ENCODE results near the gene CBARP.

Gene CBARP, protein sequence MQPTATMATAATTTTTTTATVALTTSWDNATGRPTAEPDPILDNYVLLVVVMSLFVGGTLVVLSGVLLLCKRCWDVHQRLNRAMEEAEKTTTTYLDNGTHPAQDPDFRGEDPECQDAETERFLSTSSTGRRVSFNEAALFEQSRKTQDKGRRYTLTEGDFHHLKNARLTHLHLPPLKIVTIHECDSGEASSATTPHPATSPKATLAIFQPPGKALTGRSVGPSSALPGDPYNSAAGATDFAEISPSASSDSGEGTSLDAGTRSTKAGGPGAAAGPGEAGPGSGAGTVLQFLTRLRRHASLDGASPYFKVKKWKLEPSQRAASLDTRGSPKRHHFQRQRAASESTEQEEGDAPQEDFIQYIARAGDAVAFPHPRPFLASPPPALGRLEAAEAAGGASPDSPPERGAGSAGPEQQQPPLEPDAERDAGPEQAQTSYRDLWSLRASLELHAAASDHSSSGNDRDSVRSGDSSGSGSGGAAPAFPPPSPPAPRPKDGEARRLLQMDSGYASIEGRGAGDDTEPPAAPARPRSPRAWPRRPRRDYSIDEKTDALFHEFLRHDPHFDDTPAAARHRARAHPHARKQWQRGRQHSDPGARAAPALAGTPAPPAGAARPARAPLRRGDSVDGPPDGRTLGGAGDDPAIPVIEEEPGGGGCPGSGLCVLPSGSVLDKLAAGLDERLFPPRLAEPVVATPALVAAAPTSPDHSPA

DNA sequence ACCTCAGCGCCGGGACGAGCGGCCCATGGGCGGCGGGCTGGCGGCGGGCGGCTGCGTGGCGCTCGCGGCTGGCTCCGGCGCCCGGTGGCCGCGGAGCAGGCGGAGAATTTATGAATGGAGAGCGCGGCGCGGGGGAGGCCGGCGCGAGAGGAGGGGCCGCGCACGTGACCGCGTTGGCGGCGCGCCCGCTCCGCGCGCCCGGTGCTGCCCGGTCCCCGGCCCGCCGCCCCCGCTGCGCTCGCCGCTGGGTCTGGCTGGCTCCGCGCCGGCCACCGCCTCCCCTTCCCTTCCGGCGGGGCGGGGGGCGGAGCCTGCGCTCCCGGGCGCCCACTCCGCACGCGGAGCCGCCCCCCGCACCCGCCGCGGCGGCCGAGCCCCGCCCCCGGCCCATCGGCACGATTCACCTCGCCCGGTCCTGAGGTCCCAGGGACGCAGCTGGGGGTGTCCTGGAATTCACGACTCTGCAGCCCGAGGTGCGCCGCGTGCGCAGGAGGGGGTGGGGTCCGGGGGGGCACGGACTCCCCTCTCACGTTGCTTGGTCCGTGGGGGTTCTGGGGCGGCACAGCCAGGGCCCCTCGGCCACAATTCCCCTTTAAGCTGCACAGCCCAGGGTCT is at the start of gene CBARP:
CBARP (minus strand) TSS at position 252 of the 615 bp plus-strand sequence. CDS start 1,905 bp downstream, outside the sequence.
- no peak for DNase-seq

DNA sequence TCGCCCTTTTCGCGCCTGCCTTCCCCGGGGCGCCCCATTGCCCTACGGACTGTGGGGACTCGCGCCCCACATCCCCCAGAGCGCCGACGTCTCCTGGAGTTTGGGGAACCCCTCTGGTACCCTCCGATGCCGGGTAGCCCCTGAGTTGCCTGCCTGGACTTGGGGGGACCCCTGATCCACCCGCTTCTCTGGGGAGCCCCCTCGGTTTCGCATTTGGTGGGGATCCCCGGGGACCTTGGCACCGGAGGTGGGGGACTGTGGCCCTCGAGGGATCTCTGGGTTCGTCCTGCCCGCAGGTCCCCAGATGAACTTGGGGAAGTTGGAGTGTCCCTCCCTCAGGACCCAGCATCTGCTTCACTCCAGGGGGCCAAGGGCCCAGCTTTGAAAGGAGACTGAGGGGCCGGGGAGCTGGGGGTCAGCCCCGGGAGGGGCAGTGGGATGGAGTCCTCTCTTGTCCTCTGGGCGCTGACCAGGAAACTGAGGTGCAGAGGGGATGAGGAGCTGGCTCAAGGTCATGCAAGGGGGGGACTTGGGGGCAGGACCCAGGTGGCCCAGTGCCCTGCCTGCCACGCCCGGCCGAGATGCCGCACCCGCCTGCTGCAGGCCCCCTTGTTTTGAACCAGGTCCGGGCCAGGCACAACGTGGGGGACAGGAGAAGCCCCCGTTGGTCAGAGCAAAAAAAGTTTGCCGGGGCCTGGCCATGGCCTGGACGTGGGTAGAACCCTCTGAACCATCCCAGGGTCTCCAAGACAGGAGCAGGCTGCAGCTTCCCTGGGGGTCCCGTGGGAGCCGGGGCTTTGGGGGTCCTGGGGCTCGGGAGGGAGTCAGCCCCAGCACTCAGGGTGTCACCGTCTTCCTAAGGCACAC is 48.9 kb upstream of the CBARP start:
- no peak for DNase-seq

DNA sequence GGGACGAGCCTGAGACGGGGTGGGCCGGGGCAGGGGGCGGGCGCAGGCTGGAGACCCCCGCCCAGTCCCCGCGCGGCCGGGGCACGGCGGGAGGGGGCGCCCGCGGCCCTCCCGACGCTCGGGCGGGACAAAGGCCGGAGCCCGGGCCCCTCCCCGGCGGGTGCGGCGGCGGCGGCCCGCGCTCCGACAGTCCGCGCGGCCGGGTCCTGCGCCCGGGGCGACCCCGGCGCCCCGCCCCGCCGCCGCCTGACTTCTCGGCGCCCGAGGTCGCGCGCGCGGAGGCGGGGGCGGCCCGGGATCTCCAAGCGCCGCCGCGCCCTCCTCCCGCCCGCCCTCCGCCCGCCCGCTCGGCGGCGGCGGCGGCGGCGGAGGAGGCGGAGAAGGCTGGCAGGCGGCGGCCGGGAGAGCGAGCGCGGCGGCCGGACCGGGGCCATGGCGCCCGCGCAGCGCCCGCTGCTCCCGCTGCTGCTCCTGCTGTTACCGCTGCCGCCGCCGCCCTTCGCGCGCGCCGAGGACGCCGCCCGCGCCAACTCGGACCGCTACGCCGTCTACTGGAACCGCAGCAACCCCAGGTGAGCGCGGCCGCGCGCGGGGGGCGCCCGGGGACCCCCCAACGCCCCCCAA is 48.0 kb upstream of the CBARP start, which contains the start of gene EFNA2:
EFNA2 (plus strand) TSS at position 137 of the 624 bp plus-strand sequence; CDS start at position 433, 296 bp downstream.
- no peak for DNase-seq

DNA sequence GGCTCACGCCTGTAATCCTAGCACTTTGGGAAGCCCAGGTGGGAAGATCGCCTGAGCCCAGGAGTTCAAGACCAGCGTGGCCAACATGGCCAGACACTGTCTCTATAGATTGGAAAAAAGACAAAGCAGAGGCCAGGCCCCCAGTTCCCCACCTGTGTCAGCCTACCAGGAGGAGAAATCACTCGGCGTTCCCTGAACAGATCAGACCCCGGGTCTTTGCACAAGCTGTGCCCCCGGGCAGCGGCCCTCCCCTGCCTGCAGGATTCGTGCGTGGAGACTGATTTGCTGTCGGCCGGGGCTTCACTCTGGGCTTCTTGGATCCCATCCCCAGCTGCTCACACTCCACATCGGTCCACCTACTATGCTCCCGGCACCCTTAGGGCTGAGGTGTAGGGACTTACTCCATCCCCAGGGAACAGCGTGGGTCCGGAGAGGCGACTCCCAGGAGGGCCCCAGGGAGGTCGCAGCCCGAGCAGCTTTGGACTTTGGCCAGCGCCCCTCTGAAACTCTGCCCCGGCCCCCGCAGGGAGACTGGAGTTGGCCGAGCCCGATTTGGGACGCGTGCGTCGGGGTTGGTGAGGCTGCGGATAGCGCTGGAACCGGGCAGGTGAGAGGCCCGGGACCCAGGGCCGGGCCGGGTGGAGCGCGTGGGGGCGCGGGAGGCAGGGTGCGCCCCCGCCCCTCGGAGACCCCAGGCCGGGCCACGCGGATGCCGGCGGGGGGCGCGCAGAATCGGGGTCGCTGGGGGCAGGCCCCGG is 47.4 kb upstream of the CBARP start:
- DNase-seq: no peak

DNA sequence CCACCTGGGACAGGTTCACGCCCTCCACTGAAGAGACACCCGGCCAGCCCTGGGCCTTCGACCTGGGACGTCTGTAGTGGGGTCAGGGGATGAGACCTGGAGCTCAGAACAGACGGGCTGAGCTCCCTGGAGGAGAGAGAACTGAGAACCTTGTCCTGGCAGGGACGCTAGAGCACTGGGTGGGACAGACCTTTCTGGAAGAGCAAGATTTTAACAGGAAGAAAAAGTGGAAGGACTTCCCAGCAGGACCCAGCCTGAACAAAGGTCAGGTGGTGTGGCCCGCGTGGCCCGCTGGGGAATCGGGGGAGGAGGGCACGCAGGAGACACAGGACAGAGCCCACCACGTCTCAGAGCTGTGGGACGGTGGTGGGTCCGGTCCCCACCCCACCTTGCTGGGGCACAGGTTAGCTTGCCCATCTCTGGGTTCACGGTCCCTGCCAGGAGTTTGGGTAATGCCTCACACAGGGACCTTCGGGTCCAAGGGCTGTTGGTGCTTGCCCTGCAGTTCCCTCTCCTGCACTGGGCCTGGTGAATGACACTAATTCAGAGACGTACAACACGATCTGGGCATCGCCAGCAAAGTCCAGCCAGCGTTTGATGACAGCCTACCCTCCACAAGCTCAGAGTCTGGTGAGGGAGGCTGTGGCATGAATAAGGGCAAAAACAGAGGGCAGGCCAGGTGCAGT is 46.6 kb upstream of the CBARP start:
- DNase-seq: no peak

DNA sequence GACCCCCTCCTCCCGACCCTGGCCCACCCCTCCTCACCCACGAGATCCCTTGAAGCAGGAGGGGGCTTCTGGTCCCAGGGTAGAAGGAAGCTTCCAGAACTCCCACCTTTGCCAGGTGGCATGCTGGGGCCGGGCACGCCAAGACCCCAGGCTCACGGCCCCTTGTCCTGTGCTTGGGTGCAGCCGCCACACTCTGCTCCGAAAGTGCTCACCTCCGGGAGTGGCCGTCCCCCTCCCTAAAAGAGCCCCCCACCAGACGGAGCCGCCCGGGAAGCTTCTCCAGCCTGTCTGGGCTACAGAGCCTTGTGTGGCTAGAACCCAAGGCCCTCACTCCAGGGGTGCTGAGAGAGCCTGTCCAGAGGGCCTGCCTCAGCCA is 46.1 kb upstream of the CBARP start:
- DNase-seq: no peak

DNA sequence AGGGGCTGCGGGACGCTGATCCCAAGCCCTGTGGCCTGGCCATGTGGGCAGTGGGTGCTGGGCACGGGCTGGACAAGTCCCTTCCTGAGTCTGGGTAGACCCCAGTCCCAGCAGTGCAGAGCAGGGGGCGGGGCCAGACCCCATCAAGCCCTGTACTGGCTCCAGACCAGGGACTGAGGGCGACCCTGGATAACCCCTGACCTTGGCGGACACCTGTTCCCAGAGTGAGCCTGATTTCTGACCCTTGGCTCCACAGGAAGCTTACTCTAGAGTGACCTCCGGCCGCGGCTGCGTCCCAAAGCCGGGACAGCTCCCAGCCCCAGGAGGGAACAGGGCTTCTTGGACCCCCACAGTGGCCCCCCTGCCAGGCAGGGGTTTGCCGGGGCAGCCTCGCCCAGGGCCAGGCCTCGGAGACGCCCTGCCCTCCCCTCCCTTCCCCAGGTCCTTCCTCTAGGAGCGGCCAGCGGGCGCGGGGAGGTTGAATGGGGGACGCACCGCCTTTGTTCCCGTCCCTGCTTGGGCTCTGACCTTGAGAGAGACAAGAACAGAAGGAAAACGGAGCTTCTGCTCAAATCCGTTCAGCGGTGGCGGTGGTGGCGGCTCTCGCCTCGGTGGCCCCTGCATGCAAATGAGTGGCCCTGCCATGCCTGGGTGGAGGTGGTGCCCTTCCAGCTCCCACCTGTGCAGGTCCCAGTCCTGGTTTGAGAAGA is 45.6 kb upstream of the CBARP start:
- no peak for DNase-seq

DNA sequence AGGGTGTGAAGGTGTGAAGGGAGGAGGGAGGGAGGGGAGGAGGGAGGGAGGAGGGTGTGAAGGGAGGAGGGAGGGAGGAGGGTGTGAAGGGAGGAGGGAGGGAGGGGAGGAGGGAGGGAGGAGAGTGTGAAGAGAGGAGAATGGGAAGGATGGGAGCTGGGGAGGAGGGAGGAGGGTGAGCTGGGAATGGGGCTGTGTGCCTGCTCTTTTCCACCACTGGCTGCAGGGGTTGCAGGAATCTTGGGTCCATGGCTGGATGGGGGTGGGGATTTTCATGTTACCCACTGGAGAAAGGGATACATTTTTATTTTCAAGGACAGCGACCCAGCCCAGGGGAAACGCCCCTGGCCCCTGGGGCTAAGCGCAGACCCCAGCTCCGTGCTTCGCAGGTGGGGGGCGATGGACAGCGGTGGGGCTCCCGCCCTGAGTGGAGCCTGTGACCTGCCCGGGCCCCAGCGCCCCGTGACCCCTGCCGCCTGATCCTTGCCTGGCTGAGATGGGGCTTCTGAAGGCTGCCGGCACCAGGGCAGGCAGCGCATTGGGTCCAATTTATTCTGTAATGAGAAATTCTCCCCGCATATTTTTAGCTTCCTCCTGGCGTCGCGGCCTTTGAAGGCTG is 44.9 kb upstream of the CBARP start:
- DNase-seq: no peak

DNA sequence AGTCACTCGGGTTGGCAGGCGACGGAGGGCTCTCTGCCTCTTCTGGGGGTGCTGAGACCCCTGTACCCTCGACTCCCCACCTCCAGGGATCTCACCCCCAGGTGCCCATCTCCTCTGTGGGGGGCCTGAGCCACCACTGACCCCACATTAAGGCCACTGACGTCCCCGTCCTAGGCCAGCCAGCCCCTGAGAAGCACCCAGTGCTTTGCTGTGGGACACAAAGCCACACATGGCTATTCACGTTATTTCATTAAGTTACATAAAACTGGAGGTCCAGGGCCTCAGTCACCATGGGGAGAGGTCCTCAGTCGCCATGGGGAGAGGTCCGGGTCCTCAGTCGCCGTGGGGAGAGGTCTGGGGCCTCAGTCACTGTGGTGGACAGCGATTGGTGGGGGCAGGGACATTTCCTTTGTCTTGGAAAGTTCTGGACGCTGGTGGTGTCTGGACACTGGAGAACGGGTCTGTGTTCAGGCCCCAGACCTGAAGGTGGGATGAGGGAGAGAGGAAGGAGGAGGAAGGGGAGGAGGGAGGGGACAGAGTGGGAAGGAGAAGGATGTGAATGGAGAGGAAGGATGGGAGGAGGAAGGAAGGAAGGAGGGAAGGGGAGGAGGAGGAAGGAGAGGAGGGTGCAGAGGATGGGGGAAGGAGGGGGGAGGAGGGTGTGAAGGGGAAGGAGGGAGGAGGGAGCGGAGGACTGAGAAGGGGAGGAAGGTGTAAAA is 43.9 kb upstream of the CBARP start:
- DNase-seq: no peak

DNA sequence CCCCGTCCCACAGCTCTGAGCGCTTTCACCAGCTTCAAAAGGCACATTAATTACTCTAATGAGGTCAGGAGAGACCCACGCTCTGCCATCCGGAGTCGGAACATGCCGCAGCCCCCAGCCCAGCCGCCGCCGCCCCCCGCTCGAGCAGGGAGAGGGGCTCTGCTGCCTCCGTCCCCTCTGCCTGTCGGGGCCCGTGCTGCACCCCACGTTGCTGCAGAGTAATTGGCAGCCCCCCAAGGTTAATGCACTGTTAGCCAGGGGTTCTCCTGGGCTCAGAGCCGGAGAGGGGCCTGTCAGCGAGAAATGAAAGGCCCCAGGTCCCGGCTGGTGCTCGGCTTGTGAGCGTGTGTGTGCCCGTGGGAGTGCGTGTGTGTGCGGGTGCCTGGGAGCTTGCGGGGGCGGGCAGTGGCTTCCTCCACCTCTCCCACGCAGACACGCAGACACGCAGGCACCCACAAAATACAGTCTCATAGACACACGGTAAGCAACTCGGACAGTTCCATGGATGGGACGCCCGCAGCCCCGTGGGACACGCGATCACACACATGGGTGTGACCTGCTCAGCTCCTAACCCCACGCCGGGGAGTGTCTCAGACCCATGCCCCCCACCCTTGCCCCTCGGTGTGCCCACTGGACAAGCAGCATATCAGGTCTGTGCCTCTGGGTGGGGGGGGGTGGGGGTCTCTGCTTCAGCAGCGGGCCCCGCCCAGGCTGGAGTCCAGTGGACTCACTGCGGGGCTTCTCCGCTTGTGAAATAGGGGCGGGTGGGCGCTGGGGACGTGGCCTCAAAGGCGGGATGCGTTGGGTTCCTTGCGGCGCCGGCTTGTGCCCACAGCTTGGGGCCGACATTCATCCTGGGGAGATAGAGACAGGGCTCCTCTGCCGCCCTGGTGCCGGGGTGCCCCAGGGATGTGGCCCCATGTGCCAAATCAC is 43.1 kb upstream of the CBARP start:
- DNase-seq: no peak

DNA sequence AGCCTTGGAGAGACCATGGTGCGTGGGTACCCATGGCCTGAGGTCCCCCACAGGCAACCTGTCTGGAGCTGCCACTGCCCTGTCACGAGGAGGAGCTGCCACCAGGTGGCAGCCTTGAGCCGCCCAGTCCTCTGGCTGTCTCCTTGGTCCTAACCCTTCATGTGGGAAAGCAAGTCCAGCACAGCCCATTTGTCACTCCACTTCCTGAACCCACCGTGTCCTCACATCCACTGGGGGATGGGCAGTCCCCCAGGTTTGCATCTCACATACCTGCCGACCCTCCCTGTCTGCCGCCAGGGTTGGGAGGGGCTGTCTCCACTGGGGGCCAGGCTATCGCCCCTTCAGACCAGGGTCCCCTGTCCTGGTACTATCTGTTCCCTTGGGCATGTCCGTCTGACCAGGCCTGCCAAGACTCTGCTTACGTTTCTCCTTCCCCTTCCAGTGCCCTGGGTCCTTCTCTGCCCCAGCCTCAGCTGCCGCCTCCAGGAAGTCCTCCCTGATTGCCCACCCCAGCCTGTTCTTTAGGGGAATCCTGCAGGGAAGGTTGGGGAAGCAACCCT is 42.1 kb upstream of the CBARP start:
- peak; percentile 67 for DNase-seq

DNA sequence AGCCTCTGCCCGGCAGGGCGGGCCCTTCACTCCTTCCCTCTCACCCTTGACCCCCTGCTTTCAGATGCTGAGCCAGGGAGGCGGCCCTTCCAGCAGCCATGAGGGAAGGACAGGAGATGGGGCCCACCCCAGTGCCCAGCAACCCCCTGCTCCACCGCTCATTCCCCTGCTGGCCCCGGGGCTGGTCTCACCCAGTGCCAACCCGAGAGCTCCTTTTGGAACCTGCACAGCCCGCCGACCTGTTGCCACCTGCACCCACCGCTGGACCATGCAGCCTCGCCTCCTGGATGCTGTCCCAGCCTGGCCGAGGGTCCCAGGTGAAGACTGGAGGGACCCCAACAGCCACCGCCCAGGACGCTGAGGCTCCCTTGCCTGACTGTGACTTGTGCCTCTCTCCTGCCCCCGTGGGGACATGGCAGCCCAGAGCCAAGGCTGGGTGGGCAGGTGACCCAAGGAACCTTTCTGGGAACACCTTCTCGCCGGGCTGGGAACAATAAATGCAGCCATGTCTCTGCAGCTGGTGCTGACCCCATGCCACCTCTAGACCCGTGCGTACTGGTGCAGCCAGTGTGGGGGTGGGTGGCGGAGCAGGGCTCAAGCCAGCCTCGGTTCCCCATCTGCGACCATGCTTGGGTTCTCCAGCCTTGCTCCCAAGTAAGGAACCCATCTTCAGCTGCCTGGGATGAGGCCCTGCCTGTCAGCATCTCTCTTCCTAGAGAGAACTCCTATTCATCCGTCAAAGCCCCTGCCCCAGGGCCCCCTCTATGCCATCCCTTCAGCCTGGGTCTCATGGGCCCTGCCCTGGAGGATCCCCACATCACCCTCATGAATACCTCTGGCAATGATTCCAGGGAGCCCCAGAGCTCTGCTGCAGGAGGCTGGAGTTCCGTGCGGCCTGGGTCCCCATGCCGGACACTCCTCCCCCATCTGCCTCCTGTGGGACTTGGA is 41.2 kb upstream of the CBARP start:
- DNase-seq: no peak

DNA sequence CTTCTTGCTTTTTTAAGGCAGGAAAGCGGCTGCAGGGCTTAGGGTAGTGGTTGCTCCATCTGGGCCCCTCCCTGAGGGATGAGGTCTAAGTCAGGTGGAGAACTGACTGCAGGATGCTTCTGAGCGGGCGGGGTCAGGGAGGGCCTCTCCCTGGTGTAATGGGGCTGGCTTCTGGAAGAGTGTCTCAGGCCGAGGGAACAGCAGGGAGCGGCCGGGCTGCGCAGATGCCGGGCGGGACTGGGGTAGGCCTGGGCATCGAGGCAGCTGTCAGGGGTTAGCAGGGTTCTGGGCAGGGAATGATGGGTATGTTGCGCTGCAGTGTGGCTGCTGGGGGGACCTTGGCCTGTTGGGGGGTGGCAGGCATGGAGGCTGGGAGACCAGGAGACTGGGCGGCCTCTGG is 40.3 kb upstream of the CBARP start:
- DNase-seq: no peak

DNA sequence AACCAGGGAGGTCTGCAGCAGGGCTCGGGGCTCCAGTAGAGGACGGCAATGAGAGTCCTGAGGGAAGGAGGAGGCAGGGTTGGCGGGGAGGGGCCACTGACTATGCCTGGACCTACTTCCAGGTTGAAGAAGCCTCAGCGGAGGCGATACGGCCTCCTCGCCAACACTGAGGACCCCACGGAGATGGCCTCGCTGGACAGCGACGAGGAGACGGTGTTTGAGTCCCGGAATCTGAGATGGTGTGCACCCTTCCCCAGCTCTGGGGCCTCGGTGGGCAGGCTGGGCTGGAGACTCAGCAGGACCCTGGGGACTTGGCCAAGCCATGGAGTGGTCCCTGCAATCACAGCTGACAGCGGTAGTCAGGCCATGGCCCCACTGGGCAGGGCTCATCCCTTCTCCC is 39.3 kb upstream of the CBARP start:
- DNase-seq: no peak

DNA sequence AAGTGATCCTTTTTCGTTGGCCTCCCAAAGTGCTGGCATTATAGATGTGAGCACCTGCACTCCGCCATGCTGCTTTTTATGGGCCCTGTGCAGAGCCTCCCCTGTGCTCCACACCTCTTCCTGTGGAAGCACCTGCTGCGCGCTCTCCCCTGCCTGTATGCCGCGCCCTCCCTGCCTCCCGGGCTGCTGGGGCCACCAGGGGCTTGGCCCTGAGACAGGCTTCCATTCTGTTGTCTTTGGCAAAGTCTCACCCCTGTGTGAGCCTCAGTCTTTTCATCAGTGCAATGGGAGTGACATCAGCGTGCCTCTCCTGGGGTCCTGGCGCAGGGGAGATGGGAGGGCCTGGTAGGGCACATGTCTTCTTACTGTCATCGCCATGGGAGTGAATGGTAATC is 38.8 kb upstream of the CBARP start:
- no peak for DNase-seq

DNA sequence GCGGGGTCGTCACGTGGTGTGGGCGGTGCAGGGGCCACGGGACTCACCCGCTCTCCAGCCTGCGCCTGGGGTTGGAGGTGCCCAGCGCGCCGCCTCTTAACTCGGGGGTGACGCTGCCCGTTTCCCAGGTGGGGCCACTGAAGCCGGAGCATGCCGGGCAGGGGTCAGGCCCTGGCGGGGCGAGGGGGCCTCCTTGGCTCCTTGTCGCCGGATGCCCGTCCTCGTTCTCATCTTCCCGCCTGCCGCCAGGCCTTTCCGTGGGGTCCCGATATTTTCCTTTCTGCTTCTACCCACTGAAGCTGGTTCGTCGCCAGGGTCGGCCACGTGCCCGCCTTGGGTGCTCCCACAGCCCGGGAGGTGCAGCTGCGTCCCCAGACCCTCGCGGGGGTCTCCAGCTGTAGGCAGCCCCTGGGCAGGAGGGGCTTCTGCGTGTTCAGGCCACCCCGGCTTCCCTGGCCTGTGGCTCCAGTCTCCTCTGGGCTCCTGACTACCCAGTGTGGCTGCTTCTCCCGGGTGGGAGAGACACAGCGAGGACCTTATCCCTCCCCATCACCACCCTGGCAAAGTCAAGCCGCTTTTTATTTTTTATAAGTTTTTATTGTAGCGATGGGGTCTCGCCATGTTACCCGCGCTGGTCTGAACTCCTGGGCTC is 38.3 kb upstream of the CBARP start:
- no peak for DNase-seq

All from activated effector memory CD4-positive, alpha-beta T cell treated with Interleukin-2 at 50 U/mL for 16 hours (primary cell).